SK-N-DZ (cell line): ENCODE measurements around the gene TAS1R1. TPM values are rescaled to one million over a fixed set of nuclear protein-coding genes. Genes with fewer than 3 reads are reported as not detected.

Experiments used
- DNase-seq: peaks from one replicate; pipeline ENCODE4 v3.0.0-alpha.2; 2015; ENCODE audit warnings: low spot score
- polyA plus RNA-seq, 2 experiments: library from polyadenylated mRNA; depleted of rRNA; stranded (reverse); fragments of >200 nt; gene quantifications; 2 replicates each; pipeline ENCODE4 v1.2.3, GENCODE V29; 2014

TAS1R1 gene
- 0.46 TPM in 1 of 2 replicates, not detected in the other for polyA plus RNA-seq (2014; cell fraction: cytosol; rRNA removed)
- not detected in 2 replicates for polyA plus RNA-seq (2014; cell fraction: nucleus; rRNA removed)

DNA sequence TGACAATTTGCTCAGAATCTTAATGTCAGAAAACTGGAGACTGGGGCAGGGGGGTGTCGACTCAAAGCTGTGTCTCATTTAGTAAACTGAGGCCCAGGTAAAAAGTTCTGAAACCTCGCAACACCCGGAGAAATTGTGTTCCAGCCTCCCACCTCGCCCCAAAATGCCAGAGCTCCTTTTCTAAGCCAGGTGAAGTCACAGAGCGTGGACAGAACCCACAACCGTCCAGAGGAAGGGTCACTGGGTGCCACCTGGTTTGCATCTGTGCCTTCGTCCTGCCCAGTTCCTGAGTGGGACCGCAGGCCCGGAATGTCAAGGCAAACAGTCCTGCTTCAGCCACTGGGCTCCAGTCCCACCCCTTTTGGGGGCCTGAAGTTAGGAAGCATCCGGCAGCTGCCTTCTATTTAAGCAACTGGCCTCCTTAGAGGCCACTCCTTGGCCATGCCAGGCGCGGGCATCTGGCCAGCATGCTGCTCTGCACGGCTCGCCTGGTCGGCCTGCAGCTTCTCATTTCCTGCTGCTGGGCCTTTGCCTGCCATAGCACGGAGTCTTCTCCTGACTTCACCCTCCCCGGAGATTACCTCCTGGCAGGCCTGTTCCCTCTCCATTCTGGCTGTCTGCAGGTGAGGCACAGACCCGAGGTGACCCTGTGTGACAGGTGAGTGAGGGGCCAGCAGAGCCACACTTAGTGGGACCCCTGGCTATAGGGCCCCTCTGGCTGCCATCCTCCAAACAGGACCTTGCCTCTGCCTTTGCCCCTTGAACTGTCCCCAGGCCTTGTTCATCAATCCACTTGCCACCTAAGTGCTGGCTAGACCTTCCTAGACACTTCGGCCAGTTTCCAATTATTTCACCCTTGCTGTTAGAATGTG, at the start of gene TAS1R1:
Gene TAS1R1 (plus strand): TSS at position 401 of the 872 bp plus-strand sequence. CDS start 67 bp downstream, at position 468.
- no peak for DNase-seq

DNA sequence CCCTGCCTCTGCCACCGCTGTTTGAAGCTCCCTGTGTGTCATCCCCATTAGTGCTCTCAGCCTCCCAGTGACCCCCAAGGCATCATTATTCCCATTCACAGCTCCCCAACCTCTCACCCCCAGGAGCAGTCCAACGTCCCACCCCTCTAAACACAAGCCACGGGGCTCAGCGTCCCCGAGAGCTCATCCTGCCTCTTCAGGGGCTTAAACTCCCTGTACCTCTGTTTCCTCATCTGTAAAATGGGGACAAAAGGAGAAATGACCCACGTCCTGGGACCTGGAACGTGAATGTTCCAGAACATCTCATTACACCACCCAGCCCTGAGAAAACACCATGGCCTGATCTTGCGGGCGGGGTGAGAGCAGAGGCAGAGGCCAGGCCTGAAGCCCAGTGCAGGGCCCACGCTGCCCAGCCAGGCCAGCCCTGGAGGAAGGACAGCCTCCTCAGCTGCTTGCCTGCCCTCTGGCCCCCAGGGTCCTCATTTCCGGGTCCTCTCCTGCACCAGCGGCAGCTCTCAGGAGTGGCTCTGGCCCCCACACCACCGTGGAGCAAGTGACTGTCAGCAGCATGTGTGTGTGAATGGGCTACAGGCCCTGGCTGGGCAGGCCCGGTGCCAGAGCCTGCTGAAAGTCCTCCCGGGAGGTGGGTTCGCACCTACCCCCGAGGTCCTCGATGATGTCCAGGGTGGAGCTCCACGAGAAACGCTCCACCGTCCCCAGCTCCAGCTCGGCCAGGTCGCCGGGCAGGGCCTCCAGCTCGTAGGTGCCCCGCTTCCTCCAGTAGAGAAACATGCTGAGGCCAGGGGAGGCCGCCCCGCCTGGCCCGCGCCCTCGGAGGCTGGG, 49.5 kb upstream of the TAS1R1 start:
- no peak for DNase-seq

DNA sequence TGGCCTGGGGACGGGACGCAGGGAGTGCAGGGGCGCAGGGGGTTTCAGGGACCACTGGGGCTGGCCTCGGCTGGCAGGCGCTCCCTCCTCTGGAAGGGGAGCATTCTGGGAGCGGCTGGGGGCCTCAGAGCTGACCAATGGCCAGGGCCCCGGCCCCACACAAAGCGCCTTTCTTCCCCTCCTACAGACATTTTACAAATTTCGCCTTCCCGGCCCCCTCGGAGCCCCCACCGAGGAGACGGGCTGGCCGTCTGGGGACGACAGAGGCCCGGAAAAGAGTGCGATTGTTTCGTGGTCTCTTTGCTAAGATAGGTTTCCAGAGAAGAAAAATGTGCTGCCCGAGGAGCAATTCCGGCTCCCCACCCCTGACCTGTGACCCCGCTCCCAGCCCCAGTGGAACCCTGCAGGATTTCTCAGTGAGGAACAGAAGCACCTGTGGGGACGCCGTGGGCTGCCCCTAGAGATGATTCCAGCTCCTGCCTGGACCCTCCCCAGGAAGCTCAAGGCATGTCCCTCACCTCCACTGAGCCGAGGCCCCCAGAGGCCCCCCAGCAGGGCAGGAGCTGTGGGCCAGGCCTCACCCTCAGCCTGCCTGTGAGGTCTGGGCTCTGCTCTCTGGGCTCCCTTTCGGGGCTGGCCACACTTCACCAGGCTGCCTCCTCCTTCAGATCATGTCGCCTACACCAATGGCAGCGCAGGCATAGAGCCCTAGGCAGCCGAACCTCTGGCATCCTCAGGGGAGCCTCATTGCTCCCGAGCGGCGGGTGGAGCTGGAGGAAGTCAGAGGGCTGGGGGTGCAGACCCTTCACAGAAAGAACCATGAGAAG, 48.7 kb upstream of the TAS1R1 start:
- DNase-seq, result no peak

DNA sequence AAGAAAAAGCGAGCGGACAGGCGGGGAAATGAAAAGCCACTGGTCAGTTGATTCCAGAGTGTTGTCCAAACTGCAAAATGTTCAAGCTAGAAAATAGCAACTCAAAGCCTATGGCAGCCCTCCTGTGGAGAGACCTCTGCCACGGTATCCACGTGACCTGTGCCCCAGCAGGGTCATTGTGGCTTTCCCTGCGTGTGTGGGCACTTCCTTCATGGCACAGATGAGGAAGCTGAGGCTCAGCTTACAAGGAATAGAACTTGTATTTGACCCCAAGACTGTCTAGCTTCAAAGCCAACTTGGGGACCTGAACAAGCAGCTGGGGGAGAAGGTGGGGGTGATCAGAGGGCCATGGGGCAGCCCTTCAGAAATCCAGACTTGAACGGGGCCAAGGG, 48.1 kb upstream of the TAS1R1 start:
- DNase-seq, result no peak

DNA sequence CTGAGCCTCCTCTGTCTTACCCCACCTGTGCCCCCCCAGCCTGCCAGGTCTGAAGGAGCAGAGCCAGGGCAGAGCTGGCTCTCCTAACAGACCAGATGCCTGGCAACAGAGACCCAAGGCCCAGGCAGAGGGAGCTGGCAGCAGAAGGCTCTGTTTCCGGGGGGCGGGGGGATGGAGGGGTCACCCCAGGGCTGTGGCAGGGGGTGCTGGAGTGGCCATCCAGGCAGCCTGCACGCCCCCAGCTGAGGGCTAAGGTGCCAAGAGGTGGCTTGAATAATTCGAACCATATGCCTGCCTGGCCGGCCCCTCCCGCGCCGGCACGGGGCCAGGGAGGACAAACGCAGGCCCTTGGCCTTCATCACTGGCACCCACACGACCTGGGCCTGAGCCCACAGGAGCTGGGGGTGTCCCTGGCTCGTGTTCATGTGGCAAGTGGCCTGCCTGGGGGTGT, 47.6 kb upstream of the TAS1R1 start:
- no peak for DNase-seq

DNA sequence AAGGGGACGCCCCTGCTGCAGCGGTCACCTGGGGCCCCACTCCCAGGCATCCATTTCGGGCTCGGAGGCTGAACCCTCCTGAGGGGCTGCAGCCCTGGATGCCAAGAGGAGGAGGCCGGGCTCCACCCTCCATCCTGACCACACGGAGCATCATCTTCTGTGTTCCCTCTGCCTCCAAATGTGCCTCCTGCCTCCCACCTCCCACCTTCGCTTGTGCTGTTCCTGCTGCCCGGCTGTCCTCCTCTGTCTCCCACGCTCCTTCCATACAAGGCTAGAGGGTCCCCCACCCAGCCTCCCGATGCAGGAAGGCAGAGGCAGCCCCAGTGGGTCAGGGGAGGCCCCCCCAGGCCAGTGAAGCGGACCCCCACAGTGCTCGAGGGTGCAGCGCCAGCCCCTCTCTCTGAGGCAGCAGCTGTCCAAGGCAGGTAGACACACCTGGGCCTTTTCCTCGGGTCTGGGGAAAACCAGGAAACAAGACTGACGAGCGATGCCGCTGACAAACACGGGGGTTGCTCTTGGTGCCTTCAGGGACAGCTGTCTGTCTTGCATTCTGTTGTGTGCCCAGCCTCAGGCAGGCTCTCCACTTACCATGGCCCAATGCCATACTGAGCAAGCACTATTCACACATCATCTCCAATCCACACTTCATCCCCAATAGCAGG, 46.8 kb upstream of the TAS1R1 start:
- no peak for DNase-seq

DNA sequence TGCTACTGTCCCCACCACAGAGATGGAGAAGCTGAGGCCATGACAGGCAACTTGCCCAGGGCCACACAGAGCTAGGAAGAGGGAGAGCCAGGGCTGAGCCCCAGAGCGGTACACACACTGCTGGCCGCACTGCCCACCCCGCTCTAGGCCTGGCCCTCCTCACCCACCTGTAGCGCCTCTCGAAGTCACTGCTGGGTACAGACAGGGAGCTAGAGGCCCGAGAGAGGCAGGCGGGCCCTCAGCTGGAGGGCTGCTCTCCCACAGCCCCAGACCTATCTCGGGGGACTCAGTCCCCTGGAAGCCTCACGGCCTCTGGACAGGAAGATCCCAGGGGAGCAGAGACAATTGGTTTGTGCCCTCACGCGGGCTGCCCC, 46.3 kb upstream of the TAS1R1 start:
- no peak for DNase-seq

DNA sequence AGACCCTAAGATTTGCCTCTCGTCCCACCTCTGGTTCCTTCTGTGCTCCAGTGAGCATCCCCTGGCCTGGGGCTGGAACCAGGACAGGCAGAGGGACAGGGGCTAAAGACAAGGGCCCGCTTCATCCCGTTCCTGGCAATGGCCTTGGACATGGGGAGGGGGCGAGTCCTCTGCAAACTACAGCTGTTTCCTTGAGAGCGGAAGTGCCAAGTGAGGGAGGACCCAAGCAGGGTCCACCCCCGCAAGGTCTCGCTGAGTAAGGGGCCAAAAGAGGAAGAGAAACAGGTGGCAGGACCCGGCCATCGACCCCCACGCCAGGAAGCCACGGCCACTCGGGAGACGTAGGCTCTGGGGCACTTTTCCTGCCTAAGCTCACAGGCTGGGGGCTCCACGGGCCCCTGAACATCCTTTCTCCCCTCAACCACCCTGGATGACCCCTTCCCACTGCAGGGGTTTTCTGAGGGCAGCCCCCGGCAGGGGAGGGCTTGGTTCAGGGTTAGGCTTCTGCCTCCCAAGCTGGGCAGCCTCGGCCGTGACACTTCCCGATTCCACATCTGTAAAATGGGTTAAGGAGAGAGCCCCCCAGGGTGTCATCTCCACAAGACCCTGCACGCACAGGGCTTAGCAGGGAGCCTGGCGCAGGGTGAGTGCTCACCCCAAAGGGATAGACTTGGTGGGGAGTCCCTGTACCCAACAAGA, 45.7 kb upstream of the TAS1R1 start:
- no peak for DNase-seq

DNA sequence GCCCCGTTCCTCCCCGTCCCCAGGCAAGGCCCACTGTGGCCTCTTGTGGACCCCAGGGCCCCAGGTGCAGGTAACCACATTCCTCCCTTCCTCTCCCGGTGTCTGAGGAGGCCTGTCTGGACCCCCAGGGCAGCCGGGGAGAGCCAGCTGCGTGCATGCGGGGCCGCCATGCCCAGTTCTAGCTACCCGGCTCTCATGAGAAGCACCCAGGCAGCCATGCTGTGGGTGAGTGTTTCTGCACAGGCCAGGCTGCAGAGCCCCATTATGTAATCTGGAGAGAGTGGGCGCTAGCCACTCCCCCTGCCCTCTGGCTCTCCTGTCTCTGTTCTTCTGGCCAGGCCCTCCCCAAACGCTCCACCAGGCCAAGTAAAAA, 45.2 kb upstream of the TAS1R1 start:
- DNase-seq, result no peak

DNA sequence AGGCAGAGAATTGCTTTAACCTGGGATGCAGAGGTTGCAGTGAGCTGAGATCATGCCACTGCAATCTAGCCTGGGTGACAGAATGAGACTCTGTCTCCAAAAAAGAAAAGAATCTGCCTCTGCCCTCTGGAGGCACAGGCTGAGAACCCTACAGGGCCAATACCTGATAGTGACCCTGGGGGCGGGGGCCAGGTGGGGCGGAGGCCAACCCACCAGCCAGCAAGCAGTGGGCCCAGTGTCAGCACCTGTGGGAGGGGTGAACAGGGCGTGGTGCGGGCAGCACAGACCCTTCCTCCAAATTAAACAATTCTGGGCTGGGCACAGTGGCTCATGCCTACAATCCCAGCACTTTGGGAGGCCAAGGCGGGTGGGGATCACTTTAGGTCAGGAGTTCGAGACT, 44.6 kb upstream of the TAS1R1 start:
- no peak for DNase-seq

DNA sequence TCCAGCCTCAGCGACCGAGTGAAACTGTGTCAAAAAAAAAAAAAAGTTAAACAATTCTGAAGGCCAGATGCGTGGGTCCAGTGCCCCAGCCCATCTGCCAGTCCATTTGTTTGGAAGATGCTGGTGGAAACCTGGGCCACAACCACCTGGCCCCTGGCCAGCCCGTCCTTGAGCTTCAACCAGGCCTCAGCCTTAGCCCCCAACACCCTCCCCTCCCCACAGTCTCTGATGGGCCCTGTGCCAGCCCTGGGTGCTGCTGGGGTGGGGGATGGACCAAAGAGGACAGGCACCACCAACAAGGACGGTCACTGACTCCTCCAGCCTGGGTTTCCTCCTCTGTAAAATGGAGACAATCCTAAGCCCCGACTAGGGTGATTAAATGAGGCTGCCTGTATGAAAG, 44.1 kb upstream of the TAS1R1 start:
- no peak for DNase-seq

DNA sequence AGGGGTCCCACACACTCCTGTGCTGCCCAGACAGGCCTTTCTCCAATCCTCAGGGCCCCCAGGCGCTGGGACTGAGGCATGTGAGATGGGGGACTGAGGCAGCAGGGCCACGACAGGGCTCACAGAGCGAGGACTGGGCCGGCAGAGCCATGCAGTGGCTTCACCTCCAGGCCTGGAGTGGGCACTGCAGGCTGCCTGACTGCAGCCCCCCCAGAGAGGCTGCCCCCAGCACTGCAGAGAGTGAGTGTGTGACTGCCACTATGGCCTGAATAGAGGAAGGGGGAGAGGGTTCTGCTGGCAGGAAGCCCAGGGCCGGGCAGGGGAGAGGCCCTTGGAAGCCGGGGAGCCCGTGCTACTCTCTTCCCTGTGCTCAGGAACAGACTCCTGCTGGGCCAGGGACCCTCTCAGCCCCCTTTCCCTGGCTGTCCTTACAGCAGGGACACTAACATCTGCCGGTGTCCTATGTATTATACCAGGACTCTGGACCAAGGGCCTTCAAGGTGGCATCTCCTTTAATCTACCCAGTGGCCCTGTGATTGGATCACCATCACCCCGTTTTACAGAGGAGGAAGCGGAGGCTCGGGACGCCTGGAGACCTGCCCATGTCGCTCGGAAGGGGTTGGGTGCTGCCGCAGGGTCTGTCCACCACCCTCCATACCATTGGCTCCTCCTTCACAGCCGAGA, 43.4 kb upstream of the TAS1R1 start:
- DNase-seq, result no peak

DNA sequence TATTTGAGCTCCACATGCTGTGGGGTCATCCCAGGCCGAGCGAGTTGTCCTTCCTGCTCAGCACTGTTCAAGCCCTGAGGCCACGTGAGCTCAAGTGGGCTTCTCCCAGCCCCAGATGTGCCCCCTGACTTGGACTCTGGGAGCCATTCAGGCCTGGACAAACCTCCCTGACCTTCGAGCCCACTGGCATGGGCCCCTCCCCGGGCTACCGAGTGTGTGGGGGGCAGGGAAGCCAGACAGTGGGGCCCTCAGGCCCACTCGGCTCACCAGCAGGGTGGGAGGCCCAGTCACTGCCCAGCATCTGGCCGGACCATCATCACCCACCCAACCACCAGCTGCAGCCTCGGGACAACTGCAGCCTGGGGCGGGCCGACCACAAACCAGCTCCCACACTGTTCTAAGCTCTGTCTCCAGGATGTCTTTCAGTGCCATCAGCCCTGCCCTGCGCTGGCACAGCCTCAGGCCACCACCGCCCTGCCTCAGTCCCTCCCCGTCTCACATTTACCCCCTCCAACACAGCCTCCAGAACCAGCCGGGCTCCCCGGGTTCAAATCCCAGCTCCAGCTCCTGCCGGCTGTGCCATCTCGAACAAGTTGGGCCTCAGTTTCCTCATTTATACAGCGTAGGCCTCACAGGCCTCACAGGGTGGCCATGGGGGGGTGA, 42.7 kb upstream of the TAS1R1 start:
- DNase-seq, result no peak

DNA sequence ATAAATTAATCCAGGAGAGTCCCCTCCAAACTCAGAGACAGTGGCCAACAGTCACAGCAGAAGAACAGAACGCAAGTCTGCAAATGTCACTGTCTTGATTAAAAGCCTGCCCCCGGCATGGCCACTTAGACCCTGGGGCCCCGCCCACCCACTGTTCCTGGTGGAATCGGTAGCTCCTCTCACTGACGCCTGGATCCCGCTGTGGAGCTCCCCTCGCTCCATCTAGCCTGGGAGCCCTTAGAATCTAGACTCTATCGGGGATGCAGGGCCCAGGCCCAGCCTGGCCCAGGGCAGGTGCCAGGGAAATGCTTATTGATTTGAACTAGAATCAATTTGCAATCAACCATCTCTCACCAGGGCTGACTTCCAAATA, 42.2 kb upstream of the TAS1R1 start:
- DNase-seq, result no peak

DNA sequence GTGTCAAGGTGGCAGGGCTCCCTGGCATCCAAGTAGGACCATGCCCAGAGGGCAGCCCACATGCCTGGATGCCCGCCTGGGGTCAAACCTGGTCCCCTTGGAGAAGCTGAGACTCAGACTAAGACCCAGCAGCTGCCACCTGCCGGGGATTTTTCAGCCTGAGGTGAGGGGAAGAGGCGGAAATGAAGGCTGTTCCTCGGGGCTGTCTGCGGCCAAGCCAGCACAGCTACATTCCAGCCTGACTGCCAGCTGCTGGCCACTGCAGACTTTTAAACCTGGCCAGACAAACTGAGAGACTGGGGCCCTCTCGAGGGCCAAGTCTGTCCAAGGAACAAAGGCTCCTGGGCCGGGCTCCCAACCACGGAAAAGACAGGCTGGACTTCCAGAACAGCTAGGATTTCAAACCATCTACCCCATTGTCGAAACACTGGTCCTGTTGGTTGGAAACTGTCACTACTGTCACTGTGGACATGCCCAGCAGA, 41.7 kb upstream of the TAS1R1 start:
- DNase-seq, result no peak

DNA sequence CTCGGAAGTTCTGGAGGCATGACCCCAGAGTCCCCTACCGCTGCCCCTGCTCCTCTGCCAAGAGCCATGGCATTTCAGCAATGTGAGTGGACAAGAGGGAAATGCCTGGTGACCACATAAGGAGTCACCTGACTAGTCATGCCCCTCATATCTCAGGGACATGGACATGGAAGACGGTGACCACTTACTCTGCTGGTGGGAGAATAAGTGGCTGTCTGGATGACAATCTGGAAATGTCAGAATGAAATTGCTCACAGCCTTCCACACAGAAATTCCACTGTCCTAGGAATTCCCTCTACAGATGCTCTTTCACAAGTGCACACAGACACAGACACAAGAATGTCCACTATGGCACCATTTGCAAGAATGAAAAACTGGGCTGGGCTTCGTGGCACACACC, 39.3 kb upstream of the TAS1R1 start:
- no peak for DNase-seq

DNA sequence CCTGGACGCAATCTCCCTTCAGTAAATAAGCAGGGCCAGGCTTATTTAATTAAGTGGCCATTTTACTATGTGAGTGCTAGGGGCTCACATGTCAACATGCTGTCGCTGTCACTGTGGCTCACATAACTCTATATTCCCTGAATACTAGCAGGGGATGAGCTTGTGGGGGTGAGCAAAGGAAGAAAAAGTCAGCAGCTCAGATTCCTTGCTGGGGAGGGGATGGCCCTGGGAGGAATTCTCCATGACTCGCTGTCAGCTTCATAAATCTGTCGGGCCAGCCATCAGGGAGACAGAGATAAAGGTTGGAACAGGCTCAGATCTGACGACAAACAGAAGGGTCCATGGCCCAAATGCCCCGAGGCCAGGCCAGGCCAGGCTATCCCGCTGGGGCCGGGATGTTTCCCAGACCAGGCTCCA, 37.7 kb upstream of the TAS1R1 start:
- no peak for DNase-seq

DNA sequence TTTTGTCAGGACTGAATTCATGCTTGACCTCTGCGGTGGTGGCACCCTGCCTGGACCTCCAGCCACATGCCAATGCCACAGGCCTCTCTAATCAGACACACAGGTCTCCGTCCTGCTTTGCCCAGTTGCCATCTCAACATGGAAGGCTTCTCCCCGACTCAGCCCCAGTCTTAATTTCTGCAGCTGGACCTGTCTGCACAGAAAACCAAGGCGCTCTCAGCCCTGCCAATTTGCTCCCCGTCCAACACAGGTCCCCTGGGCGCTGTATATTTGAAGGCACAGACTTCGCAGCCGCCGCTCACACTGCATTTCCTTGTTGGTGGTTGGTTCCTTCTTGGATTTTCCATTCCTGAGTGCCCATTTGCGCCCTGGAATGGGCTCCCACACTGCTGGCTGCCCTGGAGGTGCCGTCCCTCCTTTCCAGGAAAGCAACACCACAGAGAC, 35.6 kb upstream of the TAS1R1 start:
- no peak for DNase-seq
